Measurements from ENCODE around the gene CDH7.

The CDH7 gene

DNA sequence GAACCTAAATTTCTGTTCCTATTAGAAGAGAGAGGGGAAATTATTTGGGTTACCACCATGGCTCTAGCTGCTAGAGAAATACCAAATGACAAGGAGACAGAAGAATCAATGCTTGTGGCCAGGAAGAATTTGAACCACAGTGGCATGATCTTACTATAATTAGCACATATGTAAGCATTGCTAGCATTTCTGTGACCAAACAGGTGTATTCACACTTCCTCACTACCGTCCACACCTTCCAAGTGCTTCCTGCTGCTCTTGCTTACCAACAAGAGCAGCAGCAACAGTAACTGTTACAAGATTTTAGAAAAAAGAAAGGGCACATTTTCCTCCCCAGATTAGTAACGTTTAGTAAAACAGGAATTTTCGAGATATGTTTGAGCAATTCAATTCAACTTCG is 60.5 kb downstream of the CDH7 start:
- Histone ChIP-seq H2AK5ac (ENCODE audit: low read length, severe bottlenecking) (no peak overlapping the region), H3K27ac (ENCODE audit: low read length, poor library complexity, severe bottlenecking) (no peak overlapping the region), H2AFZ (ENCODE audit: low read depth, low read length) (no peak overlapping the region), H3K4ac (ENCODE audit: low read depth in 1 of 2, low read length in 2 of 2) (no peak overlapping the region), H3K14ac (ENCODE audit: low read length in 2 of 2) (no peak overlapping the region), H3K79me1 (replicated peaks; ENCODE audit: low read length, poor library complexity, severe bottlenecking) (no peaks in the 10 kb centered on the region), H4K8ac (ENCODE audit: low read length) (no peak overlapping the region), H4K91ac (ENCODE audit: low read length) (no peak overlapping the region), H2BK120ac (ENCODE audit: low read depth, low read length) (no peak overlapping the region), H3K9ac (ENCODE audit: low read length) (no peak overlapping the region), H3K23ac (ENCODE audit: low read length in 2 of 2) (no peak overlapping the region), H2BK12ac (ENCODE audit: low read length in 2 of 2) (no peak overlapping the region), H2BK15ac (ENCODE audit: low read depth, poor library complexity, severe bottlenecking) (no peak overlapping the region), H3K4me2 (ENCODE audit: low read length, poor library complexity, severe bottlenecking) (no peak overlapping the region), H3K9me3 (ENCODE audit: control insufficient read depth, low read length) (no peaks in the 10 kb centered on the region), H3K36me3 (ENCODE audit: control insufficient read depth in 1 of 2, insufficient read depth in 2 of 2, low read depth in 1 of 2, low read length in 2 of 2) (no peaks in the 10 kb centered on the region), H2BK5ac (ENCODE audit: low read depth, low read length, poor library complexity, severe bottlenecking) (no peak overlapping the region), H3K4me3 (ENCODE audit: insufficient read depth in 1 of 2, low read depth in 1 of 2, low read length in 2 of 2) (no peak overlapping the region), H3K4me1 (ENCODE audit: control insufficient read depth, insufficient read depth, low read depth, low read length) (no peaks in the 10 kb centered on the region), H3K18ac (ENCODE audit: low read depth in 1 of 2, low read length in 2 of 2) (no peak overlapping the region), H3K27me3 (ENCODE audit: control insufficient read depth in 1 of 2, insufficient read depth in 1 of 2, low read length in 2 of 2) (no peaks in the 10 kb centered on the region)
- 92% methylated on average over 4 of the region's 4 CpGs for WGBS
- DNase-seq = no peak

DNA sequence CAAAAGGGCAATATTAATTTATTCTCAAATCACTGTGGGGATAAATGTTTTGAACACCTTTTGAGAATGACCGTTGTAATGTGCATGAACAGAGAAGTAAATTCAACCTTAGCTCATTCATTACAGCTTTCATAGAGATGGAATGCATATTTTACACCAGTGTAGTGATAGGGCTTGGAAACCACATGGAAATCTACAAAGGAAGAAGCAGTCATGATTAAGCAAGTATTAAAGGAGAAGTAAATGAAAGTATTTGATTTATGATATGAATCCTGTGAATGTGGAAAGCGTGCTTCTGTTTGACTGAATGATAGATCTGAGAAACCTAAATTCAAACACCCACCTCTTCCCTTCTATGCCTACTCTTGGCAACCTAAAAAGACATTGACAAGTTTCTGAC is 64.7 kb downstream of the CDH7 start:
- Histone ChIP-seq H3K9ac (ENCODE audit: low read length) (no peak overlapping the region), H3K4me3 (ENCODE audit: insufficient read depth in 1 of 2, low read depth in 1 of 2, low read length in 2 of 2) (no peak overlapping the region), H3K79me1 (replicated peaks; ENCODE audit: low read length, poor library complexity, severe bottlenecking) (no peaks in the 10 kb centered on the region), H4K8ac (ENCODE audit: low read length) (no peak overlapping the region), H2BK15ac (ENCODE audit: low read depth, poor library complexity, severe bottlenecking) (no peak overlapping the region), H3K36me3 (ENCODE audit: control insufficient read depth in 1 of 2, insufficient read depth in 2 of 2, low read depth in 1 of 2, low read length in 2 of 2) (no peaks in the 10 kb centered on the region), H3K4me2 (ENCODE audit: low read length, poor library complexity, severe bottlenecking) (no peak overlapping the region), H3K23ac (ENCODE audit: low read length in 2 of 2) (no peak overlapping the region), H3K27ac (ENCODE audit: low read length, poor library complexity, severe bottlenecking) (no peak overlapping the region), H2BK120ac (ENCODE audit: low read depth, low read length) (no peak overlapping the region), H3K18ac (ENCODE audit: low read depth in 1 of 2, low read length in 2 of 2) (no peak overlapping the region), H2AK5ac (ENCODE audit: low read length, severe bottlenecking) (no peak overlapping the region), H3K4me1 (ENCODE audit: control insufficient read depth, insufficient read depth, low read depth, low read length) (no peaks in the 10 kb centered on the region), H2BK12ac (ENCODE audit: low read length in 2 of 2) (no peak overlapping the region), H2BK5ac (ENCODE audit: low read depth, low read length, poor library complexity, severe bottlenecking) (no peak overlapping the region), H3K4ac (ENCODE audit: low read depth in 1 of 2, low read length in 2 of 2) (no peak overlapping the region), H3K9me3 (ENCODE audit: control insufficient read depth, low read length) (peaks cover 4% of the 10 kb centered on the region), H3K27me3 (ENCODE audit: control insufficient read depth in 1 of 2, insufficient read depth in 1 of 2, low read length in 2 of 2) (no peaks in the 10 kb centered on the region), H3K14ac (ENCODE audit: low read length in 2 of 2) (no peak overlapping the region), H2AFZ (ENCODE audit: low read depth, low read length) (no peak overlapping the region), H4K91ac (ENCODE audit: low read length) (no peak overlapping the region)
- 71% methylated on average over 1 of the region's 2 CpGs for WGBS
- DNase-seq = no peak

DNA sequence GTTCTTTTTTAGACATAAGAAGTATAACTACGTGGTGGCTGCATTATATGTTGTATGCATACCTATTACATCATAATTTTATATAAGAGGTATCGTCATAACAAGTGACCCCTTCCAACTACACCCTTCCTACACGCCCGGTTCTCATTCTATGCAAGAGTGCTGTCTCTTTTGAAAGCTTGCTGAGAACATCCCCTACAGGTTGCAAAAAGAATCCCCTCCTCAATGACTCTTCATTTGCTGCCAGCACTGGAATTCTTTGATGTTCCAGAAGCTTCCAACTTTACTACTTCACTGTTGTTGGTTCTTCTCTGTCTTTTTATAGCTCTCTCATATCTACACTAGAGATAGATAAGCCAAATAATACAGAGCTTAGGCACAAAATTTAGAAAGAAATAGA is 66.4 kb downstream of the CDH7 start:
- no peak overlapping the region for H2BK15ac ChIP-seq (ENCODE audit: low read depth, poor library complexity, severe bottlenecking)
- peaks cover 4% of the 10 kb centered on the region for H3K9me3 ChIP-seq (ENCODE audit: control insufficient read depth, low read length)
- no peaks in the 10 kb centered on the region for H3K4me1 ChIP-seq (ENCODE audit: control insufficient read depth, insufficient read depth, low read depth, low read length)
- H3K23ac ChIP-seq (ENCODE audit: low read length in 2 of 2) = no peak overlapping the region
- H2BK5ac ChIP-seq (ENCODE audit: low read depth, low read length, poor library complexity, severe bottlenecking) = no peak overlapping the region
- no peak overlapping the region for H3K9ac ChIP-seq (ENCODE audit: low read length)
- no peak overlapping the region for H3K14ac ChIP-seq (ENCODE audit: low read length in 2 of 2)
- H2BK120ac ChIP-seq (ENCODE audit: low read depth, low read length) = no peak overlapping the region
- no peaks in the 10 kb centered on the region for H3K27me3 ChIP-seq (ENCODE audit: control insufficient read depth in 1 of 2, insufficient read depth in 1 of 2, low read length in 2 of 2)
- DNase-seq = no peak
- WGBS = 61% methylated on average over 3 of the region's 4 CpGs
- H3K4ac ChIP-seq (ENCODE audit: low read depth in 1 of 2, low read length in 2 of 2) = no peak overlapping the region
- no peak overlapping the region for H4K8ac ChIP-seq (ENCODE audit: low read length)
- H3K4me3 ChIP-seq (ENCODE audit: insufficient read depth in 1 of 2, low read depth in 1 of 2, low read length in 2 of 2) = no peak overlapping the region
- H3K36me3 ChIP-seq (ENCODE audit: control insufficient read depth in 1 of 2, insufficient read depth in 2 of 2, low read depth in 1 of 2, low read length in 2 of 2) = no peaks in the 10 kb centered on the region
- no peak overlapping the region for H2BK12ac ChIP-seq (ENCODE audit: low read length in 2 of 2)
- H3K4me2 ChIP-seq (ENCODE audit: low read length, poor library complexity, severe bottlenecking) = no peak overlapping the region
- H2AFZ ChIP-seq (ENCODE audit: low read depth, low read length) = no peak overlapping the region
- H2AK5ac ChIP-seq (ENCODE audit: low read length, severe bottlenecking) = no peak overlapping the region
- no peaks in the 10 kb centered on the region for H3K79me1 ChIP-seq (replicated peaks; ENCODE audit: low read length, poor library complexity, severe bottlenecking)
- H3K27ac ChIP-seq (ENCODE audit: low read length, poor library complexity, severe bottlenecking) = no peak overlapping the region
- no peak overlapping the region for H4K91ac ChIP-seq (ENCODE audit: low read length)
- no peak overlapping the region for H3K18ac ChIP-seq (ENCODE audit: low read depth in 1 of 2, low read length in 2 of 2)

DNA sequence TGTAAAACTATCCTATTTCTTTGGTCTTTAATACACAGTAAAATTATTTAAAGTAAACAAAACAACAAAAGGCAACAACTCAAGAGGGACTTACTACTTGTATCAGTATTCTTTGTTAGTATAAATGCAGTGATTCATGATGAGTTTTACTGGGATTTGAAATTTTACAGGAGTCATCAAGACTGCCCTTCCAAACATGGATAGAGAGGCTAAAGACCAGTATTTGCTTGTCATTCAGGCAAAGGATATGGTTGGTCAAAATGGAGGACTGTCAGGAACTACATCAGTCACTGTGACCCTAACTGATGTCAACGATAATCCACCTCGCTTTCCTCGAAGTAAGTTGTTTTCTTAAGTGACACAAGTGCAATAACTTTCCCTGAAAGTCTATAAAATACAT is 71.1 kb downstream of the CDH7 start:
- no peaks in the 10 kb centered on the region for H3K36me3 ChIP-seq (ENCODE audit: control insufficient read depth in 1 of 2, insufficient read depth in 2 of 2, low read depth in 1 of 2, low read length in 2 of 2)
- no peak for DNase-seq

More for the DNA sequence above, 71.1 kb downstream of the CDH7 start:
- Histone ChIP-seq H3K4me3 (ENCODE audit: insufficient read depth in 1 of 2, low read depth in 1 of 2, low read length in 2 of 2) (no peak overlapping the region), H3K9me3 (ENCODE audit: control insufficient read depth, low read length) (peaks cover 4% of the 10 kb centered on the region), H3K4me1 (ENCODE audit: control insufficient read depth, insufficient read depth, low read depth, low read length) (no peaks in the 10 kb centered on the region), H2BK120ac (ENCODE audit: low read depth, low read length) (no peak overlapping the region), H3K79me1 (replicated peaks; ENCODE audit: low read length, poor library complexity, severe bottlenecking) (no peaks in the 10 kb centered on the region), H3K14ac (ENCODE audit: low read length in 2 of 2) (no peak overlapping the region), H2AFZ (ENCODE audit: low read depth, low read length) (no peak overlapping the region), H2BK5ac (ENCODE audit: low read depth, low read length, poor library complexity, severe bottlenecking) (no peak overlapping the region), H4K91ac (ENCODE audit: low read length) (no peak overlapping the region), H3K27ac (ENCODE audit: low read length, poor library complexity, severe bottlenecking) (no peak overlapping the region), H3K27me3 (ENCODE audit: control insufficient read depth in 1 of 2, insufficient read depth in 1 of 2, low read length in 2 of 2) (no peaks in the 10 kb centered on the region), H2AK5ac (ENCODE audit: low read length, severe bottlenecking) (no peak overlapping the region), H3K4ac (ENCODE audit: low read depth in 1 of 2, low read length in 2 of 2) (no peak overlapping the region), H3K9ac (ENCODE audit: low read length) (no peak overlapping the region), H3K4me2 (ENCODE audit: low read length, poor library complexity, severe bottlenecking) (no peak overlapping the region), H2BK15ac (ENCODE audit: low read depth, poor library complexity, severe bottlenecking) (no peak overlapping the region), H3K18ac (ENCODE audit: low read depth in 1 of 2, low read length in 2 of 2) (no peak overlapping the region), H4K8ac (ENCODE audit: low read length) (no peak overlapping the region), H2BK12ac (ENCODE audit: low read length in 2 of 2) (no peak overlapping the region), H3K23ac (ENCODE audit: low read length in 2 of 2) (no peak overlapping the region)
- 85% methylated on average over 3 of the region's 3 CpGs for WGBS

All from mesenchymal stem cell (in vitro differentiated cells and primary cell).